ENCODE results near the gene DNAJB4. TPM values are rescaled to one million over a fixed set of nuclear protein-coding genes. Genes with fewer than 3 reads are reported as not detected.

The DNAJB4 gene
- total and polyA plus RNA-seq, 2 of the 13 experiments (the other 11 are each of a cell fraction or from before 2014, with no cell fraction given): 4.4 to 18.6 TPM

- no peak for TF ChIP-seq BCLAF1 (IDR thresholded peaks at IDR 0.05)
- TF ChIP-seq ZZZ3 (CRISPR knock-in tag; IDR thresholded peaks at IDR 0.05; ENCODE audit: borderline replicate concordance): no peak
- no peak for TF ChIP-seq PTBP1 (IDR thresholded peaks at IDR 0.05; ENCODE audit: low read depth, low read length, poor library complexity, severe bottlenecking)
- TF ChIP-seq GATAD2A (CRISPR knock-in tag; IDR thresholded peaks at IDR 0.05): peak; percentile 11; the same call in 1 of the 2 replicates
- TF ChIP-seq ZNF407 (CRISPR knock-in tag; IDR thresholded peaks at IDR 0.05; ENCODE audit: not compliant biosample characterization): no peak
- no peak for TF ChIP-seq STAT5B (CRISPR knock-in tag; IDR thresholded peaks at IDR 0.05)
- peak; percentile 58; the same call in 1 of the 2 replicates for TF ChIP-seq CHD4 (IDR thresholded peaks at IDR 0.05; ENCODE audit: borderline replicate concordance, low read length)
- TF ChIP-seq CERS6 (CRISPR knock-in tag; IDR thresholded peaks at IDR 0.05): no peak
- no peak for TF ChIP-seq TCF12 (IDR thresholded peaks at IDR 0.05)
- TF ChIP-seq TCF12 (CRISPR knock-in tag; IDR thresholded peaks at IDR 0.05): no peak
- TF ChIP-seq EED (CRISPR knock-in tag; IDR thresholded peaks at IDR 0.05): no peak
- TF ChIP-seq THYN1 (CRISPR knock-in tag; IDR thresholded peaks at IDR 0.05; ENCODE audit: borderline replicate concordance, low read depth): no peak
These were observed 25.5 kb upstream of the DNAJB4 start, which contains the start of gene FUBP1 (continued) for GRCh38 chr1:77978969-77979876.
